HCT116 (cell line): ENCODE data around the gene SNCAIP. TPM values are rescaled to one million over a fixed set of nuclear protein-coding genes. Genes with fewer than 3 reads are reported as not detected.

ENCODE experiments used
- ATAC-seq: fragments of 200-7000 bp; cut with Tn5 transposase; 2 replicates; pipeline ENCODE4 v1.9.1; 2020; ENCODE audit warnings: mild to moderate bottlenecking, moderate library complexity
- BruUV-seq: library from RNA; stranded (reverse); fragments of 400-500 nt; replicated peaks from 2 replicates; lab custom pipeline; 2021; lab: Mats Ljungman, UMichigan
- CTCF ChIA-PET: fragments of 300-600 bp; sonication (Branson Sonifier 250); formaldehyde crosslinking; loops from one replicate; lab custom pipeline; 2021; ENCODE audit warnings: antibody characterized with exemption; lab: Charles Lee
- POLR2A ChIA-PET: fragments of 300-600, 350-600 bp; sonication (Branson Sonifier 250); formaldehyde crosslinking; loops from one replicate; lab custom pipeline; 2021; ENCODE audit warnings: antibody characterized with exemption; lab: Charles Lee
- RAD21 ChIA-PET, 2 experiments: fragments of 300-600 bp; sonication (Branson Sonifier 250); formaldehyde crosslinking; loops; one replicate each; lab custom pipeline; 2023; ENCODE audit warnings: low total read pairs in 2 of 2; ENCODE audit not compliant: uncharacterized antibody in 2 of 2, unreplicated experiment in 2 of 2, low non-redundant PET in 1 of 2; lab: Charles Lee
- DNase-seq: peaks from one replicate; pipeline ENCODE4 v3.0.0-alpha.2; 2010; ENCODE audit warnings: low read depth, low spot score
- H2AFZ ChIP-seq: fragments of 200-600 bp; shearing (Covaris generic), sonication (generic); 2 replicates; pipeline ENCODE4 v1.6.1; 2017; ENCODE audit warnings: low read depth, mixed run types, mixed read lengths, antibody characterized with exemption, low read length; ENCODE audit not compliant: poor library complexity, severe bottlenecking
- H3K27ac ChIP-seq: 2 replicates; pipeline ENCODE4 v1.5.1; 2012; ENCODE audit warnings: low read depth, low read length
- H3K27me3 ChIP-seq: fragments of 200-600 bp; sonication (generic); 2 replicates; pipeline ENCODE4 v1.6.1; 2016; ENCODE audit warnings: mixed run types, low read length, mixed read lengths; ENCODE audit not compliant: insufficient read depth
- H3K36me3 ChIP-seq, 2 experiments: fragments of 200-500 bp in 1 of 2; fragments of 200-600 bp in 1 of 2; sonication (Bioruptor generic) in 1 of 2; sonication (generic) in 1 of 2; 2 replicates each; pipeline versions ENCODE4 v1.5.1 to v1.6.1; 2014 to 2016; ENCODE audit warnings: low read length in 2 of 2, inconsistent platforms in 1 of 2, mixed read lengths in 1 of 2, mixed run types in 1 of 2; ENCODE audit not compliant: insufficient read depth in 2 of 2, control insufficient read depth in 1 of 2
- H3K4me1 ChIP-seq, 2 experiments: fragments of 200-600 bp in 1 of 2; sonication (generic) in 1 of 2; 2 replicates each; pipeline versions ENCODE4 v1.5.1 to v1.6.1; 2012 to 2017; ENCODE audit warnings: low read length in 2 of 2, inconsistent platforms in 1 of 2, mild to moderate bottlenecking in 1 of 2, mixed read lengths in 1 of 2, mixed run types in 1 of 2, moderate library complexity in 1 of 2; ENCODE audit not compliant: insufficient read depth in 2 of 2, control insufficient read depth in 1 of 2
- H3K4me2 ChIP-seq: fragments of 200-600 bp; sonication (generic); 2 replicates; pipeline ENCODE4 v1.6.1; 2017; ENCODE audit warnings: mixed run types, low read length, mixed read lengths
- H3K4me3 ChIP-seq, 2 experiments: fragments of 200-600 bp in 1 of 2; sonication (generic) in 1 of 2; replicated peaks in 1 of 2; 2 replicates each; pipeline ENCODE4 v1.5.1; 2011 to 2016; ENCODE audit warnings: low read length in 2 of 2, control low read depth in 1 of 2, low read depth in 1 of 2, mild to moderate bottlenecking in 1 of 2, mixed read lengths in 1 of 2, mixed run types in 1 of 2
- H3K79me2 ChIP-seq: fragments of 200-600 bp; sonication (generic); 2 replicates; pipeline ENCODE4 v1.6.1; 2017; ENCODE audit warnings: mild to moderate bottlenecking, mixed run types, low read length, moderate library complexity, mixed read lengths; ENCODE audit not compliant: insufficient read depth
- H3K9ac ChIP-seq: fragments of 200-600 bp; sonication (generic); 2 replicates; pipeline ENCODE4 v1.6.1; 2016; ENCODE audit warnings: low read length, mixed read lengths
- H3K9me2 ChIP-seq: fragments of 200-600 bp; sonication (generic), shearing (Covaris generic); 2 replicates; pipeline ENCODE4 v1.6.1; 2017; ENCODE audit warnings: mixed run types, mild to moderate bottlenecking, moderate library complexity; ENCODE audit not compliant: insufficient read depth
- H3K9me3 ChIP-seq, 2 experiments: fragments of 200-500 bp in 1 of 2; fragments of 200-600 bp in 1 of 2; sonication (Bioruptor generic) in 1 of 2; sonication (generic) in 1 of 2; 2 replicates each; pipeline ENCODE4 v1.6.1; 2014 to 2017; ENCODE audit warnings: low read length in 2 of 2, mixed read lengths in 2 of 2, inconsistent platforms in 1 of 2, low read depth in 1 of 2, mild to moderate bottlenecking in 1 of 2, mixed run types in 1 of 2, moderate library complexity in 1 of 2; ENCODE audit not compliant: control insufficient read depth in 1 of 2, insufficient read depth in 1 of 2
- H4K20me1 ChIP-seq: fragments of 200-600 bp; sonication (generic), shearing (Covaris generic); 2 replicates; pipeline ENCODE4 v1.6.1; 2017; ENCODE audit warnings: mixed run types, mild to moderate bottlenecking, moderate library complexity; ENCODE audit not compliant: insufficient read depth
- ATF3 ChIP-seq: IDR thresholded peaks from 2 replicates; pipeline ENCODE4 v1.6.1; 2012
- CBX3 ChIP-seq: IDR thresholded peaks from 2 replicates; pipeline ENCODE4 v1.6.1; 2012; ENCODE audit warnings: low read depth
- CEBPB ChIP-seq: IDR thresholded peaks from 2 replicates; pipeline ENCODE4 v1.6.1; 2012; ENCODE audit warnings: low read depth
- CTCF ChIP-seq, 3 experiments: fragments of 200-600 bp in 1 of 3; sonication (generic) in 1 of 3; IDR thresholded peaks in 2 of 3; conservative IDR thresholded peaks in 1 of 3; 2 replicates each; pipeline ENCODE4 v1.5.1; 2012 to 2017; ENCODE audit warnings: low read depth in 2 of 3, low read length in 2 of 3, antibody characterized with exemption in 1 of 3, borderline replicate concordance in 1 of 3, control low read depth in 1 of 3, mild to moderate bottlenecking in 1 of 3, mixed read lengths in 1 of 3, mixed run types in 1 of 3, moderate library complexity in 1 of 3; ENCODE audit not compliant: insufficient read depth in 1 of 3
- EGR1 ChIP-seq: IDR thresholded peaks from 2 replicates; pipeline ENCODE4 v1.6.1; 2012; ENCODE audit warnings: low read depth
- ELF1 ChIP-seq: IDR thresholded peaks from 2 replicates; pipeline ENCODE4 v1.6.1; 2012; ENCODE audit warnings: low read depth, borderline replicate concordance
- EZH2 ChIP-seq: fragments of 200-600 bp; sonication (generic); IDR thresholded peaks from 2 replicates; pipeline ENCODE4 v1.6.1; 2017; ENCODE audit warnings: antibody characterized with exemption, mixed run types
- FOSL1 ChIP-seq: IDR thresholded peaks from 2 replicates; pipeline ENCODE4 v1.6.1; 2012; ENCODE audit warnings: low read depth
- POLR2A ChIP-seq: IDR thresholded peaks from 2 replicates; pipeline ENCODE4 v1.7.0; 2011; ENCODE audit warnings: borderline replicate concordance; ENCODE audit not compliant: insufficient read depth, insufficient read length; ENCODE audit errors: extremely low read depth
- POLR2AphosphoS5 ChIP-seq: IDR thresholded peaks from 2 replicates; pipeline ENCODE4 v1.6.1; 2011; ENCODE audit warnings: mild to moderate bottlenecking, low read depth, low read length, moderate library complexity
- RAD21 ChIP-seq: IDR thresholded peaks from 2 replicates; pipeline ENCODE4 v1.6.1; 2012; ENCODE audit warnings: low read depth, mild to moderate bottlenecking
- REST ChIP-seq: IDR thresholded peaks from 2 replicates; pipeline ENCODE4 v1.6.1; 2012; ENCODE audit warnings: low read depth
- SIN3A ChIP-seq: IDR thresholded peaks from 2 replicates; pipeline ENCODE4 v1.6.1; 2012; ENCODE audit warnings: low read depth
- SP1 ChIP-seq: IDR thresholded peaks from 2 replicates; pipeline ENCODE4 v1.6.1; 2012; ENCODE audit warnings: low read depth
- SRF ChIP-seq: IDR thresholded peaks from 2 replicates; pipeline ENCODE4 v1.6.1; 2012; ENCODE audit warnings: low read depth
- YY1 ChIP-seq: IDR thresholded peaks from 2 replicates; pipeline ENCODE4 v1.6.1; 2011; ENCODE audit warnings: low read length, low read depth, moderate library complexity, mild to moderate bottlenecking; ENCODE audit not compliant: insufficient replicate concordance; ENCODE audit errors: extremely low read depth
- ZBTB33 ChIP-seq: IDR thresholded peaks from 2 replicates; pipeline ENCODE4 v1.6.1; 2011; ENCODE audit warnings: mild to moderate bottlenecking, low read length, moderate library complexity; ENCODE audit not compliant: insufficient replicate concordance; ENCODE audit errors: extremely low read depth
- intact Hi-C: fragments of 100-400 bp; cut with micrococcal nuclease; formaldehyde crosslinking; loops from 2 replicates; pipeline ENCODE4 v1.10.0; 2022
- total RNA-seq: library from RNA; stranded (reverse); gene quantifications from one replicate; pipeline ENCODE4 v1.2.1, GENCODE V29; 2021; ENCODE audit not compliant: unreplicated experiment

SNCAIP gene
- total RNA-seq, 1 experiment from 2014 or later, result not detected

- H3K27ac ChIP-seq, result no peak overlapping the region
- H3K4me3 ChIP-seq, result no peak overlapping the region
- intact Hi-C loops, result no loop called here
- RAD21 ChIA-PET, result no interaction called here
- no peaks in the 10 kb centered on the region for H4K20me1 ChIP-seq
- H3K36me3 ChIP-seq, result no peaks in the 10 kb centered on the region
- H2AFZ ChIP-seq, result no peak overlapping the region
- no peak for DNase-seq
- TF ChIP-seq CEBPB (no peak), ELF1 (no peak), YY1 (no peak), FOSL1 (no peak), CTCF (IDR thresholded peaks at IDR 0.05 in 2 of 3, conservative IDR thresholded peaks at IDR 0.05 in 1 of 3; ENCODE audit: borderline replicate concordance in 1 of 3, insufficient read depth in 1 of 3, low read depth in 2 of 3, low read length in 2 of 3) (no peak), REST (no peak), RAD21 (no peak), CBX3 (no peak), SIN3A (no peak), ZBTB33 (no peak), EGR1 (no peak), ATF3 (no peak), POLR2A (no peak), POLR2AphosphoS5 (no peak), EZH2 (no peak), SRF (no peak), SP1 (no peak)
- no peaks in the 10 kb centered on the region for H3K9me3 ChIP-seq
- no peak overlapping the region for H3K9ac ChIP-seq
- H3K27me3 ChIP-seq, result no peaks in the 10 kb centered on the region
- no peak overlapping the region for H3K4me2 ChIP-seq
- CTCF ChIA-PET, result no interaction called here
- no peaks in the 10 kb centered on the region for H3K79me2 ChIP-seq
- no TSS peak for BruUV-seq
- H3K9me2 ChIP-seq, result no peaks in the 10 kb centered on the region
- ATAC-seq, result 0 out of 2 replicates have a peak, but pooled peaks have one; percentile 17
- POLR2A ChIA-PET, result no interaction called here
- no peaks in the 10 kb centered on the region for H3K4me1 ChIP-seq
These were observed 20.8 kb upstream of the SNCAIP start for GRCh38 chr5:122291000-122291901.
